Osteoblast (primary cell): Measurements from ENCODE around the gene SUMF2. TPM values are rescaled to one million over a fixed set of nuclear protein-coding genes. Genes with fewer than 3 reads are reported as not detected.
"Not testable (repeated sequence)": the region's sequence is repeated elsewhere in the genome, so short reads cannot be mapped to it uniquely, and the experiment has no call there.

Experiments
- DNase-seq: peaks from one replicate; pipeline ENCODE4 v3.0.0; 2011; ENCODE audit warnings: low spot score, mixed read lengths; ENCODE audit not compliant: insufficient read length; ENCODE audit errors: missing footprints
- H2AFZ ChIP-seq: 2 replicates; pipeline ENCODE4 v1.6.0; 2011; ENCODE audit warnings: mild to moderate bottlenecking, low read length
- H3K27ac ChIP-seq: 2 replicates; pipeline ENCODE4 v1.5.1; 2011; ENCODE audit warnings: mild to moderate bottlenecking, low read depth, low read length, moderate library complexity
- H3K27me3 ChIP-seq: 2 replicates; pipeline ENCODE4 v1.6.0; 2012; ENCODE audit warnings: mild to moderate bottlenecking, control low read depth, inconsistent platforms, low read length, moderate library complexity; ENCODE audit not compliant: insufficient read depth
- H3K36me3 ChIP-seq: 2 replicates; pipeline ENCODE4 v1.5.1; 2011; ENCODE audit warnings: mild to moderate bottlenecking, low read length, control low read depth, moderate library complexity; ENCODE audit not compliant: insufficient read depth
- H3K4me1 ChIP-seq: 2 replicates; pipeline ENCODE4 v1.5.1; 2011; ENCODE audit warnings: mild to moderate bottlenecking, low read length, control low read depth, moderate library complexity; ENCODE audit not compliant: insufficient read depth
- H3K4me2 ChIP-seq: 2 replicates; pipeline ENCODE4 v1.6.0; 2011; ENCODE audit warnings: mild to moderate bottlenecking, low read length; ENCODE audit not compliant: insufficient read depth
- H3K4me3 ChIP-seq: fragments of 200-600 bp; sonication (generic); 3 replicates; pipeline ENCODE4 v1.5.1; 2012; ENCODE audit warnings: mild to moderate bottlenecking, low read length, inconsistent platforms; ENCODE audit not compliant: insufficient read depth
- H3K79me2 ChIP-seq: 2 replicates; pipeline ENCODE4 v1.6.0; 2012; ENCODE audit warnings: mild to moderate bottlenecking, low read length, control low read depth, inconsistent platforms; ENCODE audit not compliant: insufficient read depth
- H3K9me3 ChIP-seq: 2 replicates; pipeline ENCODE4 v1.5.1; 2011; ENCODE audit warnings: low read depth, low read length, control low read depth
- H4K20me1 ChIP-seq: 2 replicates; pipeline ENCODE4 v1.6.0; 2012; ENCODE audit warnings: mild to moderate bottlenecking, low read length, control low read depth; ENCODE audit not compliant: insufficient read depth
- CTCF ChIP-seq: IDR thresholded peaks from 2 replicates; pipeline ENCODE4 v1.5.1; 2011; ENCODE audit warnings: mild to moderate bottlenecking, low read depth, low read length, moderate library complexity; ENCODE audit errors: extremely low read depth
- total RNA-seq: library from RNA; depleted of rRNA; stranded (reverse); fragments of >200 nt; gene quantifications from 2 replicates; pipeline ENCODE4 v1.2.3, GENCODE V29; 2012

The SUMF2 gene
- 230 and 231 TPM in 2 replicates for total RNA-seq

- Histone ChIP-seq H4K20me1 (no peaks in the 10 kb centered on the region), H3K27ac (peak within 1 kb of the TSS; percentile 89), H2AFZ (peak within 1 kb of the TSS; percentile 90), H3K27me3 (no peaks in the 10 kb centered on the region), H3K4me3 (peak within 1 kb of the TSS; percentile 98), H3K79me2 (peaks cover 31% of the 10 kb centered on the region), H3K4me2 (peak within 1 kb of the TSS; percentile 89), H3K9me3 (no peaks in the 10 kb centered on the region), H3K4me1 (peaks cover 29% of the 10 kb centered on the region), H3K36me3 (peaks cover 42% of the 10 kb centered on the region)
- TF ChIP-seq CTCF, result no peak
- peak; percentile 99 for DNase-seq
Measured at GRCh38 chr7:56063882-56064625, at the start of gene SUMF2. SUMF2 (plus strand) TSS chr7:56064286; CDS start chr7:56064312, 26 bp downstream.

- not testable (repeated sequence) for H3K4me3 ChIP-seq, H3K4me1 ChIP-seq, H3K27ac ChIP-seq, H3K27me3 ChIP-seq, H2AFZ ChIP-seq, H3K9me3 ChIP-seq, H3K79me2 ChIP-seq, DNase-seq, H4K20me1 ChIP-seq, H3K4me2 ChIP-seq
- peaks cover 24% of the 10 kb centered on the region for H3K36me3 ChIP-seq
Measured at GRCh38 chr7:56017015-56017414, 47.1 kb upstream of the SUMF2 start.

- Histone ChIP-seq H3K27ac (no peak overlapping the region), H3K4me3 (no peak overlapping the region), H3K79me2 (no peaks in the 10 kb centered on the region), H3K4me2 (no peak overlapping the region), H3K36me3 (peaks cover 21% of the 10 kb centered on the region), H3K9me3 (no peaks in the 10 kb centered on the region), H4K20me1 (no peaks in the 10 kb centered on the region), H3K27me3 (no peaks in the 10 kb centered on the region), H3K4me1 (no peaks in the 10 kb centered on the region), H2AFZ (no peak overlapping the region)
- DNase-seq, result no peak
- TF ChIP-seq CTCF, result no peak
Measured at GRCh38 chr7:56019501-56019900, 44.6 kb upstream of the SUMF2 start.

- H3K4me3 ChIP-seq, result no peak overlapping the region
- H3K9me3 ChIP-seq, result no peaks in the 10 kb centered on the region
- H3K27me3 ChIP-seq, result no peaks in the 10 kb centered on the region
- H3K4me1 ChIP-seq, result no peaks in the 10 kb centered on the region
- peaks cover 18% of the 10 kb centered on the region for H3K36me3 ChIP-seq
- peak; percentile 72 for DNase-seq
- no peak overlapping the region for H3K4me2 ChIP-seq
- TF ChIP-seq CTCF, result no peak
- H4K20me1 ChIP-seq, result no peaks in the 10 kb centered on the region
- no peak overlapping the region for H3K27ac ChIP-seq
- no peak overlapping the region for H2AFZ ChIP-seq
- H3K79me2 ChIP-seq, result no peaks in the 10 kb centered on the region
Measured at GRCh38 chr7:56023500-56023899, 40.6 kb upstream of the SUMF2 start.
